Sigmoid colon (tissue), 3 donors: Measurements from ENCODE around the gene SLFN12L.

Experiments used
- POLR2A ChIP-seq, 2 donors: fragments of 450-650 bp; IDR thresholded peaks; one replicate each; pipeline ENCODE4 v1.6.1; 2016; ENCODE audit warnings: antibody characterized with exemption in 2 of 2, mild to moderate bottlenecking in 2 of 2, moderate library complexity in 2 of 2
- TF ChIP-seq, protein P1 (sequence below), 4 experiments: fragments of 450-650 bp in 3 of 4; fragments of 200-600 bp in 1 of 4; IDR thresholded peaks; one replicate each; pipeline ENCODE4 v1.5.1; 2016 to 2019; ENCODE audit warnings: antibody characterized with exemption in 4 of 4, mild to moderate bottlenecking in 3 of 4, moderate library complexity in 2 of 4

- TF ChIP-seq, protein P1, sequence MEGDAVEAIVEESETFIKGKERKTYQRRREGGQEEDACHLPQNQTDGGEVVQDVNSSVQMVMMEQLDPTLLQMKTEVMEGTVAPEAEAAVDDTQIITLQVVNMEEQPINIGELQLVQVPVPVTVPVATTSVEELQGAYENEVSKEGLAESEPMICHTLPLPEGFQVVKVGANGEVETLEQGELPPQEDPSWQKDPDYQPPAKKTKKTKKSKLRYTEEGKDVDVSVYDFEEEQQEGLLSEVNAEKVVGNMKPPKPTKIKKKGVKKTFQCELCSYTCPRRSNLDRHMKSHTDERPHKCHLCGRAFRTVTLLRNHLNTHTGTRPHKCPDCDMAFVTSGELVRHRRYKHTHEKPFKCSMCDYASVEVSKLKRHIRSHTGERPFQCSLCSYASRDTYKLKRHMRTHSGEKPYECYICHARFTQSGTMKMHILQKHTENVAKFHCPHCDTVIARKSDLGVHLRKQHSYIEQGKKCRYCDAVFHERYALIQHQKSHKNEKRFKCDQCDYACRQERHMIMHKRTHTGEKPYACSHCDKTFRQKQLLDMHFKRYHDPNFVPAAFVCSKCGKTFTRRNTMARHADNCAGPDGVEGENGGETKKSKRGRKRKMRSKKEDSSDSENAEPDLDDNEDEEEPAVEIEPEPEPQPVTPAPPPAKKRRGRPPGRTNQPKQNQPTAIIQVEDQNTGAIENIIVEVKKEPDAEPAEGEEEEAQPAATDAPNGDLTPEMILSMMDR (IDR thresholded peaks at IDR 0.05): no peak
- no peak for TF ChIP-seq POLR2A (IDR thresholded peaks at IDR 0.05)
Observed at GRCh38 chr17:35557353-35557752, 19.9 kb upstream of the SLFN12L start.
